Sigmoid colon (tissue), 7 donors: ENCODE data around the gene ARHGEF11. TPM values are rescaled to one million over a fixed set of nuclear protein-coding genes. Genes with fewer than 3 reads are reported as not detected.

Source experiments
- DNase-seq: peaks from one replicate; pipeline ENCODE4 v3.0.0-alpha.2; 2019
- H3K27ac ChIP-seq, 4 donors: fragments of 200-600 bp; sonication (generic); one replicate each; pipeline ENCODE4 v1.5.1; 2016 to 2019; ENCODE audit warnings: mild to moderate bottlenecking in 1 of 4
- H3K27me3 ChIP-seq, 3 donors: fragments of 200-600 bp; sonication (generic); one replicate each; pipeline ENCODE4 v1.5.1; 2019; ENCODE audit warnings: mild to moderate bottlenecking in 1 of 3
- H3K36me3 ChIP-seq, 4 donors: fragments of 200-600 bp; sonication (generic); one replicate each; pipeline ENCODE4 v1.5.1; 2016 to 2019
- H3K4me1 ChIP-seq, 4 donors: fragments of 200-600 bp; sonication (generic); one replicate each; pipeline ENCODE4 v1.5.1; 2017 to 2019
- H3K4me3 ChIP-seq, 4 donors: fragments of 200-600 bp; sonication (generic); one replicate each; pipeline ENCODE4 v1.5.1; 2017 to 2019; ENCODE audit warnings: mild to moderate bottlenecking in 2 of 4, moderate library complexity in 1 of 4
- H3K9me3 ChIP-seq, 4 donors: fragments of 200-600 bp in 3 of 4; sonication (generic) in 3 of 4; one replicate each; pipeline versions ENCODE4 v1.5.1 to v1.6.1; 2013 to 2019
- EP300 ChIP-seq, 4 donors: sonication (generic); formaldehyde crosslinking; IDR thresholded peaks; one replicate each; pipeline ENCODE4 v1.6.1; 2017; ENCODE audit warnings: antibody characterized with exemption in 4 of 4
- POLR2A ChIP-seq, 2 donors: fragments of 450-650 bp; IDR thresholded peaks; one replicate each; pipeline ENCODE4 v1.6.1; 2016; ENCODE audit warnings: antibody characterized with exemption in 2 of 2, mild to moderate bottlenecking in 2 of 2, moderate library complexity in 2 of 2
- POLR2AphosphoS5 ChIP-seq, 4 donors: sonication (generic); formaldehyde crosslinking; IDR thresholded peaks; one replicate each; pipeline ENCODE4 v1.6.1; 2017; ENCODE audit warnings: antibody characterized with exemption in 4 of 4
- WGBS, 2 donors: extraction: QIAGEN DNeasy Blood & Tissue Kit; methylation state at CpG; one replicate each; pipeline ENCODE4 v1.1.7; 2013; 5-methylcytosine and 5-hydroxymethylcytosine counted together
- intact Hi-C: fragments of 100-400 bp; cut with DNase I; formaldehyde crosslinking; loops from one replicate; pipeline ENCODE4 v1.15.1; 2023
- polyA plus RNA-seq, 3 donors: library from polyadenylated mRNA; stranded (reverse); fragments of 200-250 nt; gene quantifications; one replicate each; pipeline ENCODE4 v1.2.3, GENCODE V29; 2013
- total RNA-seq, 4 donors: library from RNA; depleted of rRNA; stranded (reverse); fragments of >200 nt; gene quantifications; one replicate each; pipeline ENCODE4 v1.1.0, GENCODE V29; 2016
- TF ChIP-seq, protein P1 (sequence below), 4 experiments: fragments of 450-650 bp in 3 of 4; fragments of 200-600 bp in 1 of 4; IDR thresholded peaks; one replicate each; pipeline ENCODE4 v1.5.1; 2016 to 2019; ENCODE audit warnings: antibody characterized with exemption in 4 of 4, mild to moderate bottlenecking in 3 of 4, moderate library complexity in 2 of 4
- donor health status: healthy with polysubstance abuse.
- donor health status: Bipolar disorder and iron deficiency.
- donor health status: healthy.

Gene ARHGEF11
- total and polyA plus RNA-seq, 7 donors = 14.8 to 46.8 (median 27.5) TPM

DNA sequence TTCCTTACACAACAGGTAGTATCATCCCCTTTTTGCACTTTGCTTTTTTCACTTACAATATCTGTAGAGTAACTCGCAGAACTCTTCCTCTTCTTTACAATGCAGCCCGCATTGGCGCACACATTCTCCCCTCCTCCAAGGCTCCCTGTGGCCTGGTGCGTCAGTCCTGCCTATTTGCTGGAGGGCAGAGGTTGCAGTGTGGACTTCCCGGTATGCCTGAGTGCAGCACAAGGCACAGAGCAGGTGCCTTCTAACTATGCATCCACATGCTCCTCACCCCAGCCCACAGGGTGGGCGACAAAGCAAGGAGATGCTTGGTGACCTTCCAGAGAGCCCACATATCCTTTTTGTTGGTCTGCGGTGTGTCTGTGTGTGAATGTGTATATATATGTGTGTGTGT, 53.3 kb downstream of the ARHGEF11 start:
- TF ChIP-seq POLR2A (IDR thresholded peaks at IDR 0.05) = no peak
- TF ChIP-seq, protein P1, sequence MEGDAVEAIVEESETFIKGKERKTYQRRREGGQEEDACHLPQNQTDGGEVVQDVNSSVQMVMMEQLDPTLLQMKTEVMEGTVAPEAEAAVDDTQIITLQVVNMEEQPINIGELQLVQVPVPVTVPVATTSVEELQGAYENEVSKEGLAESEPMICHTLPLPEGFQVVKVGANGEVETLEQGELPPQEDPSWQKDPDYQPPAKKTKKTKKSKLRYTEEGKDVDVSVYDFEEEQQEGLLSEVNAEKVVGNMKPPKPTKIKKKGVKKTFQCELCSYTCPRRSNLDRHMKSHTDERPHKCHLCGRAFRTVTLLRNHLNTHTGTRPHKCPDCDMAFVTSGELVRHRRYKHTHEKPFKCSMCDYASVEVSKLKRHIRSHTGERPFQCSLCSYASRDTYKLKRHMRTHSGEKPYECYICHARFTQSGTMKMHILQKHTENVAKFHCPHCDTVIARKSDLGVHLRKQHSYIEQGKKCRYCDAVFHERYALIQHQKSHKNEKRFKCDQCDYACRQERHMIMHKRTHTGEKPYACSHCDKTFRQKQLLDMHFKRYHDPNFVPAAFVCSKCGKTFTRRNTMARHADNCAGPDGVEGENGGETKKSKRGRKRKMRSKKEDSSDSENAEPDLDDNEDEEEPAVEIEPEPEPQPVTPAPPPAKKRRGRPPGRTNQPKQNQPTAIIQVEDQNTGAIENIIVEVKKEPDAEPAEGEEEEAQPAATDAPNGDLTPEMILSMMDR (IDR thresholded peaks at IDR 0.05) = no peak
- no peak for TF ChIP-seq POLR2AphosphoS5 (IDR thresholded peaks at IDR 0.05)
- TF ChIP-seq EP300 (IDR thresholded peaks at IDR 0.05) = no peak
- H3K4me3 ChIP-seq = no peak overlapping the region
- H3K27ac ChIP-seq = no peak overlapping the region
- no peak for DNase-seq
- 83 to 92% methylated on average over 7 of the region's 7 CpGs for WGBS, 2 donors
- intact Hi-C loops = no loop called here
- no peaks in the 10 kb centered on the region for H3K4me1 ChIP-seq
- no peaks in the 10 kb centered on the region for H3K9me3 ChIP-seq
- no peaks in the 10 kb centered on the region for H3K27me3 ChIP-seq
- peaks cover 0 to 4% (median 0%) of the 10 kb centered on the region in 4 donors for H3K36me3 ChIP-seq

- TF ChIP-seq, protein P1 (IDR thresholded peaks at IDR 0.05) = no peak
- no peak for TF ChIP-seq POLR2AphosphoS5 (IDR thresholded peaks at IDR 0.05)
- TF ChIP-seq POLR2A (IDR thresholded peaks at IDR 0.05) = no peak
- TF ChIP-seq EP300 (IDR thresholded peaks at IDR 0.05) = no peak
- H3K4me1 ChIP-seq = no peaks in the 10 kb centered on the region
- intact Hi-C loops = loop anchor here (10.0 kb wide), 1 partner anchor 167 kb away; no protein-coding TSS in a partner anchor
- no peak overlapping the region for H3K27ac ChIP-seq
- no peaks in the 10 kb centered on the region for H3K27me3 ChIP-seq
- H3K4me3 ChIP-seq = no peak overlapping the region
- no peaks in the 10 kb centered on the region for H3K9me3 ChIP-seq
- peaks cover 12 to 33% (median 24%) of the 10 kb centered on the region in 4 donors for H3K36me3 ChIP-seq
- 71 to 77% methylated on average over 6 of the region's 6 CpGs for WGBS, 2 donors
- DNase-seq = no peak
These were observed 57.8 kb downstream of the ARHGEF11 start for GRCh38 chr1:156987715-156988114.

GRCh38 chr1:156980551-156980950, 65.0 kb downstream of the ARHGEF11 start:
- intact Hi-C loops = loop anchor here (10.0 kb wide), 1 partner anchor 174 kb away; no protein-coding TSS in a partner anchor
- 28 to 68% methylated on average over 4 of the region's 4 CpGs for WGBS, 2 donors
- peaks cover 16 to 92% (median 44%) of the 10 kb centered on the region in 4 donors for H3K36me3 ChIP-seq

DNA sequence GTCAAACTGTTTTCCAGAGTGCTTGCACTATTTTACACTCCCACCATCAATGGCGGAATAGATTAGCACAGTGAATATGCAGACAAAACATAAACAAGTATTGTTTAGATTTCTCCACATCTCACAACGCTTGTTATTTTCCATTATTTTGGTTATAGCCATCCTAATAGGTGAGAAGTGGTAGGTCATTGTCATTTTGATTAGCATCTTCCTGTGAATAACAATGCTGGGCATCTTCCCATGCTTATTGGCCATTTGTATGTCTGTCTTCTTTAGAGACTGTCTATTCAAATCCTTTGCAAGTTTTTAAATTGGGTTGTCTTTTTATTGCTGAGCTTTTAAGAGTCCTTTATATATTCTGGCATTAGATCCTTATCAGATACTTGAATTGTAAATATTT, 70.5 kb downstream of the ARHGEF11 start:
- no peaks in the 10 kb centered on the region for H3K9me3 ChIP-seq
- intact Hi-C loops = no loop called here
- H3K36me3 ChIP-seq = peaks cover 5 to 98% (median 38%) of the 10 kb centered on the region in 4 donors
- no peaks in the 10 kb centered on the region for H3K4me1 ChIP-seq
- no peaks in the 10 kb centered on the region for H3K27me3 ChIP-seq
- H3K27ac ChIP-seq = no peak overlapping the region
- 80 to 88% methylated on average over 2 of the region's 2 CpGs for WGBS, 2 donors
- no peak overlapping the region for H3K4me3 ChIP-seq
- DNase-seq = no peak
- TF ChIP-seq POLR2AphosphoS5 (IDR thresholded peaks at IDR 0.05) (no peak), EP300 (IDR thresholded peaks at IDR 0.05) (no peak), POLR2A (IDR thresholded peaks at IDR 0.05) (no peak)
- TF ChIP-seq, protein P1 (IDR thresholded peaks at IDR 0.05) = no peak

More at GRCh38 chr1:156980551-156980950, 65.0 kb downstream of the ARHGEF11 start:
- no peak for TF ChIP-seq EP300 (IDR thresholded peaks at IDR 0.05)
- TF ChIP-seq, protein P1 (IDR thresholded peaks at IDR 0.05) = no peak
- H3K4me1 ChIP-seq = no peaks in the 10 kb centered on the region
- DNase-seq = no peak
- H3K27me3 ChIP-seq = no peaks in the 10 kb centered on the region
- no peak overlapping the region for H3K27ac ChIP-seq
- no peak overlapping the region for H3K4me3 ChIP-seq
- H3K9me3 ChIP-seq = no peaks in the 10 kb centered on the region

DNA sequence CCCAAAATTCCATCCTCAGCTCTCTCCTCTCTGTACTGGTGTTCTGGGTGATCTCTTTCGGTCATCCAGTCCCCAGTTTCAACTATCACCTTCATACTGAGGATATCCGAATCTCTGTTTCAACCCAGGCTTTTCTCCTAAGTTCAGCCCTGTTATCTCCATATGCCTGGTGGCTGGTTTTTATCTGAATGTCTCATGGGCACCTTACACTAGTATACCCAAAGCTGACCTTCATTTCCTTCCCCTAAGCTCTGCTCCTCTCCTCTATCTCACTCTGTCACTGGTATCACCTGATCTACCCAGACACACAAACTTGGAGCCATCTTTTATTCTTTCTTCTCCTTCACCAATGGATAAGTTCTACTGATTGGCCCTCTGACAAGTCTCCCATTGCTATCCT, 72.1 kb downstream of the ARHGEF11 start:
- H3K4me1 ChIP-seq = no peaks in the 10 kb centered on the region
- no peak overlapping the region for H3K27ac ChIP-seq
- WGBS, 2 donors = 93 to 94% methylated on average over 2 of the region's 2 CpGs
- peaks cover 5 to 98% (median 42%) of the 10 kb centered on the region in 4 donors for H3K36me3 ChIP-seq
- intact Hi-C loops = no loop called here
- no peak for TF ChIP-seq POLR2A (IDR thresholded peaks at IDR 0.05)
- TF ChIP-seq EP300 (IDR thresholded peaks at IDR 0.05) = no peak
- TF ChIP-seq, protein P1 (IDR thresholded peaks at IDR 0.05) = no peak
- TF ChIP-seq POLR2AphosphoS5 (IDR thresholded peaks at IDR 0.05) = no peak
- H3K27me3 ChIP-seq = no peaks in the 10 kb centered on the region
- H3K9me3 ChIP-seq = no peaks in the 10 kb centered on the region
- H3K4me3 ChIP-seq = no peak overlapping the region
- DNase-seq = no peak
